WTC11 (cell line): ENCODE results near the gene NTSR1.

Experiments used
- ATF1 ChIP-seq: sonication (generic); formaldehyde crosslinking; IDR thresholded peaks from 2 replicates; pipeline ENCODE4 v1.8.1; 2023; ENCODE audit warnings: mild to moderate bottlenecking, moderate library complexity, missing genetic modification reagents
- CREB1 ChIP-seq: sonication (generic); formaldehyde crosslinking; IDR thresholded peaks from 2 replicates; pipeline ENCODE4 v1.8.0; 2023; ENCODE audit warnings: mild to moderate bottlenecking, missing genetic modification reagents
- ELF4 ChIP-seq: sonication (generic); formaldehyde crosslinking; IDR thresholded peaks from 2 replicates; pipeline ENCODE4 v1.8.1; 2022; ENCODE audit warnings: low read depth, mild to moderate bottlenecking, moderate library complexity, missing genetic modification reagents
- HMGXB4 ChIP-seq: sonication (generic); formaldehyde crosslinking; IDR thresholded peaks from 2 replicates; pipeline ENCODE4 v1.8.1; 2023; ENCODE audit warnings: mild to moderate bottlenecking, moderate library complexity, missing genetic modification reagents
- MAX ChIP-seq: sonication (generic); formaldehyde crosslinking; IDR thresholded peaks from 2 replicates; pipeline ENCODE4 v1.8.0; 2022; ENCODE audit warnings: mild to moderate bottlenecking, missing genetic modification reagents
- NR2C2 ChIP-seq: sonication (generic); formaldehyde crosslinking; IDR thresholded peaks from 2 replicates; pipeline ENCODE4 v1.8.0; 2022; ENCODE audit warnings: mild to moderate bottlenecking, missing genetic modification reagents
- TCF7 ChIP-seq: sonication (generic); formaldehyde crosslinking; IDR thresholded peaks from 2 replicates; pipeline ENCODE4 v1.8.0; 2022; ENCODE audit warnings: mild to moderate bottlenecking, low read depth, missing genetic modification reagents, moderate library complexity
- ZNF263 ChIP-seq: sonication (generic); formaldehyde crosslinking; IDR thresholded peaks from 2 replicates; pipeline ENCODE4 v1.8.1; 2022; ENCODE audit warnings: low read depth, mild to moderate bottlenecking, moderate library complexity, missing genetic modification reagents
- TF ChIP-seq, protein P1 (sequence below): fragments of 200-600 bp; IDR thresholded peaks from 2 replicates; pipeline ENCODE4 v1.8.0; 2022; ENCODE audit warnings: antibody characterized with exemption

DNA sequence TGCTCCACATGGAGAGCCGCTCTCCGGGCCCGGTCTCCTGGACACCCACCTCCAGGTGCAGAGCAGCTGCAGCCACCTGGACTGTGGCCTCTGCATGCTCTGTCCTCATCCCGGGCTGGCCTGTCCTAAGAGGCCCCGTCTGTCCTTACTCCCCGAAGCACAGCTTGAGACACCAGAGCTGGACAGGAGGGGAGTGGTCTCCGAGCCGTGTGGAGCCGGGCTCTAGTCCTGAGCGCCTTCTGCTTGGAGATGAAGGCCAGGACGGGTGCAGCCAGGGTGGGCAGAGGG, 6.7 kb upstream of the NTSR1 start:
- TF ChIP-seq NR2C2: no peak
- TF ChIP-seq, protein P1, sequence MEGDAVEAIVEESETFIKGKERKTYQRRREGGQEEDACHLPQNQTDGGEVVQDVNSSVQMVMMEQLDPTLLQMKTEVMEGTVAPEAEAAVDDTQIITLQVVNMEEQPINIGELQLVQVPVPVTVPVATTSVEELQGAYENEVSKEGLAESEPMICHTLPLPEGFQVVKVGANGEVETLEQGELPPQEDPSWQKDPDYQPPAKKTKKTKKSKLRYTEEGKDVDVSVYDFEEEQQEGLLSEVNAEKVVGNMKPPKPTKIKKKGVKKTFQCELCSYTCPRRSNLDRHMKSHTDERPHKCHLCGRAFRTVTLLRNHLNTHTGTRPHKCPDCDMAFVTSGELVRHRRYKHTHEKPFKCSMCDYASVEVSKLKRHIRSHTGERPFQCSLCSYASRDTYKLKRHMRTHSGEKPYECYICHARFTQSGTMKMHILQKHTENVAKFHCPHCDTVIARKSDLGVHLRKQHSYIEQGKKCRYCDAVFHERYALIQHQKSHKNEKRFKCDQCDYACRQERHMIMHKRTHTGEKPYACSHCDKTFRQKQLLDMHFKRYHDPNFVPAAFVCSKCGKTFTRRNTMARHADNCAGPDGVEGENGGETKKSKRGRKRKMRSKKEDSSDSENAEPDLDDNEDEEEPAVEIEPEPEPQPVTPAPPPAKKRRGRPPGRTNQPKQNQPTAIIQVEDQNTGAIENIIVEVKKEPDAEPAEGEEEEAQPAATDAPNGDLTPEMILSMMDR: no peak
- TF ChIP-seq CREB1 (CRISPR knock-in tag): no peak
- TF ChIP-seq ELF4 (CRISPR knock-in tag): no peak
- TF ChIP-seq ZNF263 (CRISPR knock-in tag): no peak
- TF ChIP-seq MAX: no peak
- no peak for TF ChIP-seq HMGXB4 (CRISPR knock-in tag)
- TF ChIP-seq TCF7: no peak
- TF ChIP-seq ATF1 (CRISPR knock-in tag): no peak
